GM18909 (cell line): Measurements from ENCODE around the gene ALOX12.

Experiments used
- ATAC-seq: cut with Tn5 transposase; IDR thresholded peaks from one replicate; pipeline ENCODE4 v1.9.1; 2021; ENCODE audit warnings: mild to moderate bottlenecking; ENCODE audit not compliant: unreplicated experiment, poor library complexity

The ALOX12 gene

DNA sequence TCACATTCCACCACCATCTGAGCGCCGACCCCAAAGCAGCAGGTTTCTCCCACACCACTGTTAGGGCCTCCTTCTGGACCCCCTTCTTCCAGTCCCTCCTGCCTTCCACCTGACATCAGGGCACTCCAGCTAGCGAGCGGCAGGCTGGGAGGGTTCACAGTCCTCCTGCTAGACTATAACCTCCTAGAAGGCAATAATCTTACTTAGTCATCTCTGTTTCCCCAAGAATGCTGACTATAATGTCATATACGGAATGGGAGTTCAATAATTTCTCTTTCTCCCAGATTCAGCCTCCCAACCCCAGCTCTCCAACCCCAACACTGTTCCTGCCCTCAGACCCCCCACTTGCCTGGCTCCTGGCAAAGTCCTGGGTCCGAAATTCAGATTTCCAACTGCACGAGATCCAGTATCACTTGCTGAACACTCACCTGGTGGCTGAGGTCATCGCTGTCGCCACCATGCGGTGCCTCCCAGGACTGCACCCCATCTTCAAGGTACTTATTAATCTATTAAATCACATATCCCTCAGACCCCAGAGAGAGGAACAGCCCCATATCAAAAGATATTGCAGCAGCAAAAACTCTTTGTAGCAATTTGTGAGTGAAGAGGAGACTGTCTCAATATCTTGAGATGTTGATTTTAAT lies 5.6 kb downstream of the ALOX12 start:
- ATAC-seq, result no peak

DNA sequence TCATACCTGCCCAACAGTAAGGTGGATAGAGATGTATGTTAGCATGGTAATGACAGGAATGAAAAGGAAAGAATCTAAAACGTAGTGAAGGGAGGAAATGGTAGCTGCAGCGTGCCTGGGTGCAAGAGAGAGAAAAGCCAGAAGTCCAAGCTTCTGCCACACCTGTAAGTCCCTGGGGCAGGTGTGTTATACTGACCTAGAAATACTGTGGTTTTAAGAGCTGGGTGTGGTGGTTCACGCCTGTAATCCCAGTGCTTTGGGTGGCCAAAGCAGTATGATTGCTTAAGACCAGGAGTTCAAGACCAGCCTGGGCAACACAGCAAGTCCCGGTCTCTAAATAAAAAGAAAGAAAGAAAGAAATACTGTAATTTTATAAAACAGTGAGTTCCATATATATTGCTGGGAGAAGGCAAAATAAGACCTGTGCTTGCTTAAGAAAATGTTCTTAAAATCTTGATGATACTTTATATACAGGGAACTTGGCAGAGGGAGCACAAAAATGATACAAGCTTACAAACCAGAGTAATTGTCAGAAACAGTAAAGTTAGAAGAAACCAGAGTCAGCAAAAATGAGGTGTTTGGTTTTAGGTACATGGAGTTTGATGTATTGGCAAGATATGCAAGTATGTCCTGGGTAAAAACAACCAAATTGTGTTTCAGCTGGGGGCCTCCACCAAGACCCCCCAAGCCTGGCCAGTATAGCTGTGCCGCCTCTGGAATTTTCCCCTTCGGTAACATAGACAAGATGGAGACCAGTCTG lies 6.6 kb downstream of the ALOX12 start:
- no peak for ATAC-seq

DNA sequence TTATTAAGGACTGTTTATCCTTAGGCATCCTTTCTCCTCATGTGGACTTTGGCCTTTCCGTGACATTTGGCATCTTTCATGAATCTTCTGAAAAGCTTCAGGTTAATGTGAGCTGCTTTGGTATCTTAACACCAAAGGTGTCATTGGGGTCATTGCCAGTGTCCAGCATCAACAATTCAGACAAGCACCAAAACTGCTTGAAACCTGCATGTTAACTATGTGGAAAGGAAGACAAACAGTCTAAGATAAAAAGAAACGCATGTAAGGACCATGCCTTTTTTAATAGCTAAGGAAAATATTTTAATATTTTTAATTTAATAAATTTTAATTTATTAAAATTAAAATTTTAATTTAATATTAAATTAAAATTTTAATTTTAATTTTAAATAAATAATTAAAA lies 7.9 kb downstream of the ALOX12 start:
- no peak for ATAC-seq

- ATAC-seq, result peak; percentile 59
Measured at GRCh38 chr17:7004398-7005253, 8.8 kb downstream of the ALOX12 start.

- no peak for ATAC-seq
Measured at GRCh38 chr17:7005716-7006115, 9.9 kb downstream of the ALOX12 start.

DNA sequence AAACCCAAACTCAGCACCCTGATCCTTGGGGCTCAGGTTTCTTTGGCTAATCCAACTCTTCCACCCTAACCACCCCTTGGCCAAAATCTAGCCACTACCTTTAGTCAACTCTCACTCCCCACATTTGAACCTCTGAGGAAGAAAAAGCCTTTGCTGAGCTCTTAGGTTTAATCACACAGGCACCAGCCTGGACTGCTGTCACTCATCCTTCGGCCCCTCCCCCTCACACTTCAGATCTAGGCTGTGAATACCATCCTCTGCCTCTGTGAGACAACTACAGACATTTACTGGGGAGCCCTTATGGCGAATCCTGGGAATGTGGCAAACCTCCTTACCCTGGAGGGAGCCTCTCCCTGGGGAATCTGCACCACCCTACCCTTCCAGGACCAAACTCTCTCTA lies 11.3 kb downstream of the ALOX12 start:
- no peak for ATAC-seq

DNA sequence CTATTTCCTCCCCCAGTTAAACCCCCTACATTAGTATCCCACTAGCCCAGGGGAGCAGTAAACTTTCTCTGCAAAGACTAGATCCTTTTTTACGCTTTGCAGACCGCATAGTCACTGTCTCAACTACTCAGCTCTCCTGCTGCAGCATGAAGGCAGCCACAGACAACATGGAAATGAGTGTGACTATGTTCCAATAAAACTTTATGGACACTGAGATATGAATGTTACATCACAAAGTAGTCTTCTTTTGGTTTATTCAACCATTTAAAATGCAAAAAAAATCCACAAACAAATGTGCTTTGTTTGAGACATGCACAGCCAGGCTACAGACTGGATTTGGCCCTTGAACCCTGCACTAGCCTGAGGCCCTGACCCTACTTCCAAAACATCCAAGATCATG lies 14.7 kb downstream of the ALOX12 start:
- ATAC-seq, result no peak

DNA sequence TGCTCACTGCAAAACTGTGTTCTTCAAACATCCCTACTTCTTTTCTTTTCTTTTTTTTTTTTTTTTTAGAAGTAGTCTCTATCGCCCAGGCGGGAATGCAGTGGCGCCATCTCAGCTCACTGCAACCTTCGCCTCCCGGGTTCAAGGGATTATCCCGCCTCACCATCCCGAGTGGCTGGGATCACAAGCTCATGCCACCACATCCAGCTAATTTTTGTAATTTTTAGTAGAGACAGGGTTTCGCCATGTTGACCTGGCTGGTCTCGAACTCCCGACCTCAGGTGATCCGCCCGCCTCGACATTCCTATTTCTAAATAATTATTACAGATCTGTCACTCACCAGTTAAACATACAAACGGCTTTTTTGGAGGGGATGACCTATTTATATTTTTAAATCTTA lies 15.6 kb downstream of the ALOX12 start:
- no peak for ATAC-seq

DNA sequence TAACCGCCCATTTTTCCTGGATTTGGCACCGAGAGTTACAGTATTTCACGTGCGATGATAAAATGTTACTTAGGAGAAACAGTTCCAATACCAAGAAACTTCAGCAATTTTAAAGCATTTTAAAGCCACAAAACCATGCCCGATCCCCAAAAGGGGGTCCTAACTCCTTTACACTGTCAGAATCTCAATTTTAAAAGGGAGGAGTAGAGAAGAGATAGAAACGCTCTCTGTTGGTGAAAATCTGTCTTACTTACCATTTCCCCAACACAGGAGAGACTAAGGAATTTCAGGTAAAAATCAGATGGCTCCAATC lies 16.0 kb downstream of the ALOX12 start:
- no peak for ATAC-seq

- peak; percentile 83 for ATAC-seq
Measured at GRCh38 chr17:7014261-7014994, 18.6 kb downstream of the ALOX12 start.

DNA sequence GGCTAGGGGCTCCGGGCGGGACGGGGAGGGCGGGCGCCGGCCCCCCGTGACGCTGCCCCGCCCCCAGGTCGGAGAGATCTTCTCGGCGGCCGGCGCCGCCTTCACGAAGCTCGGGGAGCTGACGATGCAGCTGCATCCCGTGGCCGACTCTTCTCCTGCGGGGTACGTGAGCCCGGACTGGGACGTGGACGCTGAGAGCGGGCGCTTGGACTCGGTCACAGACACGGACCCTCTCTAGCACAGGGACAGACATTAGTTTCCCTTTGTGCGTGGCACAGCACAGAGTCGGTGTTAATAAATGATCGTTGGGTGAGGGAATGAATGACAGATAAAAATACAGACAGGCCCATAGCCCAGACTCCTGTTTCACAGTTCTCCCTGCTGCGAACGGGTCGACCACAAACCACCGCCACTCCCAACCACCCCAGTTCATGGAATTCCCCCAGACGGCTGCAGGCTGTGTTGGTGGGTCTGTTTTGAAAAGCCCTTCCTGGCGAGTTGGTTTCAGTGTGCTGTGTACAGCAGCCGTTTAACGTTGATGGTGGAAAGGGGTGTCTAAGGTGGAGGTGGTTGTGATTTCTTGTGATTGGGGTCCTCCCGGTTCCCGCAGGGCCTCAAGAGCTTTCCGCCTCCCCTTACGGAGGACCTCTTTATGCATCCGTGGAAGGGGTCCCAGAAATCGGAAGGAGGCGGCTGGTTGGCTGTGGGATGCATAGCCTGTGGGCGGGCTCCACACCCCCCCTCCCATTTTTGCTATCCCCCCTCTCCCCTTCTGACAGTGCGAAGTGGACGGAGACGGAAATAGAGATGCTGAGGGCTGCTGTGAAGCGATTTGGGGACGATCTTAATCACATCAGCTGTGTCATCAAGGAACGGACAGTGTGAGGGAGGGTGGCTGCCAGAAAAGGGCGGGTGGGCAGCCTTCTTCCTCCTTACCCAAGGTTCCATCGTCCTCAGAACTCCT lies 19.4 kb downstream of the ALOX12 start:
- ATAC-seq, result peak; percentile 17

GRCh38 chr17:7016418-7016817 lies 20.6 kb downstream of the ALOX12 start:
- no peak for ATAC-seq

GRCh38 chr17:7016886-7017826 lies 21.3 kb downstream of the ALOX12 start:
- no peak for ATAC-seq

GRCh38 chr17:7017827-7018200 lies 22.0 kb downstream of the ALOX12 start:
- no peak for ATAC-seq

GRCh38 chr17:7018331-7018964 lies 22.6 kb downstream of the ALOX12 start:
- no peak for ATAC-seq

GRCh38 chr17:7019367-7019766 lies 23.5 kb downstream of the ALOX12 start:
- no peak for ATAC-seq

GRCh38 chr17:7019839-7020519 lies 24.1 kb downstream of the ALOX12 start:
- no peak for ATAC-seq
